ENCODE measurements around the gene GABRR2. TPM values are rescaled to one million over a fixed set of nuclear protein-coding genes. Genes with fewer than 3 reads are reported as not detected.

GABRR2 gene
- total RNA-seq (1 to 10 TPM in 3 of 5 experiments, under 1 TPM in 2; 0.40 to 1.9 (median 1.5) TPM), polyA plus RNA-seq (not detected), total RNA-seq (0.81 reads per million)

DNA sequence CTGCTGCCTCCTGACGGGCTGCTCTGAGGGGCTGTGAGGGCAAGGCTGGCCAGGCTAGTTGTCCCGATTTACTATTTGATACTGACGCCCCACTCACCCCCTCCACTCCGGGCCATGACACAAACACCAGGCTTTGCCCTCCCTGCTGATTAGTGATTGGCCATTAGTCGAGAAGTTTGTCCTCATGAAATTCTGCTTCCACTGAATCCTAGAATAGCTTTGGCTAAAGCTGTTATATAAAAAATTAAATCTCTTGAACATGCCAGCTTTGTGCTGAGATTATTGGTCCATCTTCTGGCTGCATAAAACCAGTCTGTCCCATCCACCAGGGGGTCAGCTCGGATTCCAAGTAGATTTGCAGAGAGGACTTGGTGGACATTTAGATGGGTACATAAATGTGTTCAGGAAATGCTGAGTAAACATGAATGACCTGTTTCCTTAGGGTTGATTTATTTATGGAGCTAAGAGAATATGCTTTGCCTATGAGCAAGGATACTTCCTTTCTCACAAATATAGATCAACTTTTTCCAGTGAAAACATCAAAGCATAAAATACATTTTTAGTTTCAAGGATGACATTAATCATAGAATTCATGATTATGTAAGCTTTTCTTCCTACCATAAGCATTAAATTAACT is at the start of gene GABRR2:
TSS of gene GABRR2 (minus strand) at position 51 of the 637 bp plus-strand sequence. CDS start 134 bp downstream, outside the sequence.
- no peaks in the 10 kb centered on the region for H3K9me3 ChIP-seq (ENCODE audit: control insufficient read depth in 2 of 3, low read length in 3 of 3)
- H3K36me3 ChIP-seq (ENCODE audit: control insufficient read depth in 2 of 3, insufficient read depth in 3 of 3, low read length in 3 of 3), result no peaks in the 10 kb centered on the region
- Mint-ChIP-seq H3K27me3 (peaks cover 0 to 5% (median 0%) of the 10 kb centered on the region in 5 donors), H3K9me3 (no peaks in the 10 kb centered on the region), H3K4me3 (no peak within 1 kb of the TSS), H3K27ac (no peak within 1 kb of the TSS), H3K4me1 (peaks cover 0 to 12% (median 4%) of the 10 kb centered on the region in 7 donors), H3K36me3 (peaks cover 3 to 32% (median 15%) of the 10 kb centered on the region in 5 donors)
- no peak for ATAC-seq
- CTCF ChIA-PET, result interaction anchor here (1.0 kb wide), 1 partner anchor 333 kb away, joined by 3 read pairs; no protein-coding TSS in a partner anchor
- H3K27me3 ChIP-seq (ENCODE audit: control insufficient read depth in 2 of 2, insufficient read depth in 2 of 2, low read length in 2 of 2), result no peaks in the 10 kb centered on the region
- intact Hi-C loops (cut with micrococcal nuclease), result loop anchor here in 1 of 2 donors (5.0 kb wide), 1 partner anchor 333 kb away; no protein-coding TSS in a partner anchor
- POLR2A ChIA-PET, result no interaction called here
- no peak for DNase-seq
- no peak within 1 kb of the TSS for H3K27ac ChIP-seq (ENCODE audit: low read depth, low read length)
- no peaks in the 10 kb centered on the region for H3K4me1 ChIP-seq (ENCODE audit: control insufficient read depth in 2 of 2, insufficient read depth in 2 of 2, low read length in 2 of 2)
- H3K4me3 ChIP-seq (ENCODE audit: low read length), result no peak within 1 kb of the TSS

DNA sequence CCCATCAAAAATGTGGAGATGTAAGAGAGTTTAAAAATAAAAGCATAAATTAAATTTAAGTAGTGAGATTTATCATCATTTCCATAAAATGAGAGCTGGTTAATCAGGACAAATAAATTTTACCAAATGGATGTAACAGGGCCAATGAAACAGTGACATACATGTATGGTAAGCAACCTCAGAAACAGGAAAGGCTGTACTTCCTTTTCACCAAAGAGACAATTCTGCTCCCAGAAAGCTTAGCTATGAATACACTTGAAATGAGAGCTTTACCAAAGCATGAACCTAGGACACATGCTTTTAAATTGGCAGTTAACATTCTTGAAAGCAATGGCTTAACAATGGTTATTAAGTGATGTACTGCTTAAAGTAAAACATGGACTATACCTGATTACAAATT is 49.5 kb upstream of the GABRR2 start:
- ChIA-PET POLR2A (interaction anchor here (0.6 to 5.9 kb wide), 5 partner anchors 10 to 285 kb away, joined by 3 to 23 read pairs (median 6); partner anchors contain the start of genes PNRC1 and UBE2J1), CTCF (interaction anchor here (0.7 to 1.9 kb wide), 5 partner anchors 9 to 245 kb away, joined by 3 to 4 read pairs (median 4); partner anchors contain the start of gene UBE2J1)
- Histone ChIP-seq H3K36me3 (ENCODE audit: control insufficient read depth in 2 of 3, insufficient read depth in 3 of 3, low read length in 3 of 3) (no peaks in the 10 kb centered on the region), H3K4me1 (ENCODE audit: control insufficient read depth in 2 of 2, insufficient read depth in 2 of 2, low read length in 2 of 2) (peaks cover 0 to 13% of the 10 kb centered on the region in 2 donors), H3K27me3 (ENCODE audit: control insufficient read depth in 2 of 2, insufficient read depth in 2 of 2, low read length in 2 of 2) (no peaks in the 10 kb centered on the region), H3K9me3 (ENCODE audit: control insufficient read depth in 2 of 3, low read length in 3 of 3) (no peaks in the 10 kb centered on the region), H3K27ac (ENCODE audit: low read depth, low read length) (no peak overlapping the region), H3K4me3 (ENCODE audit: low read length) (no peak overlapping the region)
- H3K4me1 Mint-ChIP-seq, result peaks cover 13 to 38% (median 34%) of the 10 kb centered on the region in 7 donors
- peaks cover 0 to 8% (median 0%) of the 10 kb centered on the region in 5 donors for H3K36me3 Mint-ChIP-seq
- intact Hi-C loops (cut with micrococcal nuclease), result loop anchor here in 1 of 2 donors (1.0 kb wide), 1 partner anchor 12 kb away; the partner anchor contains the start of gene UBE2J1
- DNase-seq, result no peak
- no peak for ATAC-seq
- H3K9me3 Mint-ChIP-seq, result peaks cover 0 to 3% (median 0%) of the 10 kb centered on the region in 11 donors
- peak overlapping the region in 2 of 10 donors; percentile 32 to 52 for H3K4me3 Mint-ChIP-seq
- H3K27me3 Mint-ChIP-seq, result no peaks in the 10 kb centered on the region
- peak overlapping the region in 2 of 9 donors; percentile 27 to 33 for H3K27ac Mint-ChIP-seq

DNA sequence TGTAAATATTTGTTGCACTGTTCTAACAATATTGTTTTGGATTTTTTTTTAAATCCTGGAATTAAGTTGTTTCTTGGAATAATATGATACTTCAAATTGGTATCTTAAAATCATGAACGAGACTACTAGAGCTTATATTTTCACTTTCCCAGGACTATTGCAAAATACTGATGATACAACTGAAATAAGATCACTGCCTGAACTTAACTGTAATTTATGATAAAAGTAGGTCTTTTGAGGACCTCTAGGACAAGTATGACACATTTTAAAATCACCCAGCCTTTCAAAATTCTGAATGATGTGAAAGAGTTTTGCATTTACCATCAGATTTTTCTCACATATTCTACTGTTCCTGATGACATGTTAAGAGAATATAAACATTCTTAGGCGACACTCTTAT is 46.1 kb upstream of the GABRR2 start:
- Mint-ChIP-seq H3K4me3 (peak overlapping the region in 1 of 10 donors; percentile 12), H3K36me3 (peaks cover 0 to 8% (median 0%) of the 10 kb centered on the region in 5 donors), H3K9me3 (peaks cover 0 to 3% (median 0%) of the 10 kb centered on the region in 11 donors), H3K27me3 (no peaks in the 10 kb centered on the region), H3K27ac (peak overlapping the region in 4 of 9 donors; percentile 8 to 38 (median 22)), H3K4me1 (peaks cover 22 to 67% (median 57%) of the 10 kb centered on the region in 7 donors)
- no peak for DNase-seq
- POLR2A ChIA-PET, result interaction anchor here (1.7 to 5.9 kb wide), 2 partner anchors 9 to 10 kb away, joined by 4 to 23 read pairs; partner anchors contain the start of gene UBE2J1
- Histone ChIP-seq H3K9me3 (ENCODE audit: control insufficient read depth in 2 of 3, low read length in 3 of 3) (no peaks in the 10 kb centered on the region), H3K36me3 (ENCODE audit: control insufficient read depth in 2 of 3, insufficient read depth in 3 of 3, low read length in 3 of 3) (no peaks in the 10 kb centered on the region), H3K27me3 (ENCODE audit: control insufficient read depth in 2 of 2, insufficient read depth in 2 of 2, low read length in 2 of 2) (no peaks in the 10 kb centered on the region), H3K4me3 (ENCODE audit: low read length) (no peak overlapping the region), H3K4me1 (ENCODE audit: control insufficient read depth in 2 of 2, insufficient read depth in 2 of 2, low read length in 2 of 2) (peaks cover 9 to 26% of the 10 kb centered on the region in 2 donors), H3K27ac (ENCODE audit: low read depth, low read length) (no peak overlapping the region)
- intact Hi-C loops (cut with micrococcal nuclease), result no loop called here
- CTCF ChIA-PET, result interaction anchor here (0.7 to 4.2 kb wide), 2 partner anchors 11 to 16 kb away, joined by 3 to 26 read pairs; no protein-coding TSS in a partner anchor
- no peak for ATAC-seq

DNA sequence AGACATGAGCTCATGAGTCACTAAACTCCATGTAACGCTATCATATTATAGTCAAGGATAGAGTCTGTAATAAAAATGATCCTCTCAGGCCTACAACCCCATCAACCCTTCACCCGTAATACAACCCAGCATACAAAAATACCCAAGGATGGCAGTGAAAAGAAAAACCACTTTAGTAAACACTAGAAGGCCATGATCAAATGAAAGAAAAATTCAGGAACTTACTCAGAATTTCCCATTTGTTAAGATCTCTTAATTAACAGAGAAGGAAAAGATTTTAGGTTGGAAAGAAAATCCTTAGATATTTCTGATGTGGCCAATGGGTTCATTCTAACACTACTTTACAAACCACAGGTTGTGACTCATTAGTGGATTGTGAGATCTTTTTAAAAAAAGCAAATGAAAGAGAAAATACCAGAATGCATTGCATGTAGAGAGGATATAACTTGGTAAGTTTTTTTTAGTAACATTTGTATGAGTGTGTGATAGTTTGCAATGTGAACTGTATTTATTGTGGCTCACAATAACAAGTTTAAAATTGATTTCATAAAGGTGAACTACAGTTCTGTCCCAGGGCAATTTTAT is 45.4 kb upstream of the GABRR2 start:
- Histone ChIP-seq H3K4me1 (ENCODE audit: control insufficient read depth in 2 of 2, insufficient read depth in 2 of 2, low read length in 2 of 2) (peaks cover 12 to 26% of the 10 kb centered on the region in 2 donors), H3K36me3 (ENCODE audit: control insufficient read depth in 2 of 3, insufficient read depth in 3 of 3, low read length in 3 of 3) (no peaks in the 10 kb centered on the region), H3K27ac (ENCODE audit: low read depth, low read length) (no peak overlapping the region), H3K9me3 (ENCODE audit: control insufficient read depth in 2 of 3, low read length in 3 of 3) (no peaks in the 10 kb centered on the region), H3K4me3 (ENCODE audit: low read length) (no peak overlapping the region), H3K27me3 (ENCODE audit: control insufficient read depth in 2 of 2, insufficient read depth in 2 of 2, low read length in 2 of 2) (no peaks in the 10 kb centered on the region)
- Mint-ChIP-seq H3K27me3 (no peaks in the 10 kb centered on the region), H3K9me3 (peaks cover 0 to 3% (median 0%) of the 10 kb centered on the region in 11 donors), H3K4me1 (peaks cover 22 to 68% (median 56%) of the 10 kb centered on the region in 7 donors), H3K4me3 (peak overlapping the region in 2 of 10 donors; percentile 5 to 10), H3K27ac (peak overlapping the region in 6 of 9 donors; percentile 4 to 35 (median 15)), H3K36me3 (peaks cover 0 to 8% (median 0%) of the 10 kb centered on the region in 5 donors)
- no peak for DNase-seq
- ATAC-seq, result peak; percentile 48
- ChIA-PET POLR2A (interaction anchor here (0.7 to 1.7 kb wide), 2 partner anchors 9 to 236 kb away, joined by 4 to 7 read pairs; no protein-coding TSS in a partner anchor), CTCF (interaction anchor here (0.5 to 4.2 kb wide), 3 partner anchors 12 to 210 kb away, joined by 3 to 26 read pairs (median 3); no protein-coding TSS in a partner anchor)
- intact Hi-C loops (cut with micrococcal nuclease), result loop anchor here in 1 of 2 donors (1.0 kb wide), 1 partner anchor 15 kb away; no protein-coding TSS in a partner anchor

DNA sequence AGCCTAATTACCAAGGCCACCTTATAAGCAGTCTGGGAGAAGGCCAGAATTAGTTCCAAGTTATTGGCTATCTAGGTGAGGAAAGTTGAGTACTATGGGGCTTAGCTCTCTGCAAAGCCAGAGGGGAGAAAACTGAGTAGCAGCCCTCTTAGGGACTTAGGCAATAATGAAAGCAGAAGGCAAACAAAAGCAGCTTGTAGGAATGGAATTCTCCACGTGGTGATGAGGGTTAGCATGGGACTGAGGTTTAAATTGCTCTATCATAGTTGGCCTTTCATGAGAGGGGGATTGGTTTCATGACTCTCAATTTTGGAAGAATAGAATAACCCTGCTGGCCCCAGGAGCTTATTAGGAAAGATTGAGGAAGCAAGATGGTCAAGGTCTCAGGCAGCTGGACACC is 44.5 kb upstream of the GABRR2 start:
- no peak overlapping the region for H3K4me3 Mint-ChIP-seq
- no peak for DNase-seq
- ATAC-seq, result no peak
- peaks cover 16 to 63% (median 54%) of the 10 kb centered on the region in 7 donors for H3K4me1 Mint-ChIP-seq
- Histone ChIP-seq H3K27ac (ENCODE audit: low read depth, low read length) (no peak overlapping the region), H3K27me3 (ENCODE audit: control insufficient read depth in 2 of 2, insufficient read depth in 2 of 2, low read length in 2 of 2) (no peaks in the 10 kb centered on the region), H3K4me3 (ENCODE audit: low read length) (no peak overlapping the region), H3K9me3 (ENCODE audit: control insufficient read depth in 2 of 3, low read length in 3 of 3) (no peaks in the 10 kb centered on the region), H3K36me3 (ENCODE audit: control insufficient read depth in 2 of 3, insufficient read depth in 3 of 3, low read length in 3 of 3) (no peaks in the 10 kb centered on the region), H3K4me1 (ENCODE audit: control insufficient read depth in 2 of 2, insufficient read depth in 2 of 2, low read length in 2 of 2) (peaks cover 12 to 17% of the 10 kb centered on the region in 2 donors)
- CTCF ChIA-PET, result interaction anchor here (0.5 to 4.2 kb wide), 3 partner anchors 13 to 209 kb away, joined by 3 to 26 read pairs (median 6); no protein-coding TSS in a partner anchor
- POLR2A ChIA-PET, result interaction anchor here (0.5 to 1.7 kb wide), 4 partner anchors 8 to 408 kb away, joined by 3 to 4 read pairs (median 3); no protein-coding TSS in a partner anchor
- H3K36me3 Mint-ChIP-seq, result peaks cover 0 to 10% (median 0%) of the 10 kb centered on the region in 5 donors
- intact Hi-C loops (cut with micrococcal nuclease), result loop anchor here (10.0 kb wide), 2 partner anchors 1115 to 1955 kb away; partner anchors contain the start of gene CFAP206 (in 1 of the 2)
- H3K9me3 Mint-ChIP-seq, result peaks cover 0 to 3% (median 0%) of the 10 kb centered on the region in 11 donors
- H3K27me3 Mint-ChIP-seq, result no peaks in the 10 kb centered on the region
- H3K27ac Mint-ChIP-seq, result peak overlapping the region in 2 of 9 donors; percentile 30 to 42

Measured in naive thymus-derived CD4-positive, alpha-beta T cell (primary cell).